K562 (cell line): ENCODE data around the gene SMAD7. TPM values are rescaled to one million over a fixed set of nuclear protein-coding genes. Genes with fewer than 3 reads are reported as not detected.

Experiments used
- ARID1B ChIP-seq: fragments of 450-650 bp; IDR thresholded peaks from 2 replicates; pipeline ENCODE4 v1.6.1; 2016; ENCODE audit warnings: antibody characterized with exemption, mild to moderate bottlenecking, inconsistent platforms
- CREB1 ChIP-seq, 2 experiments: sonication (generic) in 1 of 2; formaldehyde crosslinking in 1 of 2; IDR thresholded peaks; 2 replicates each; pipeline versions ENCODE4 v1.6.1 to v1.8.0; 2012 to 2022; ENCODE audit warnings: inconsistent platforms in 1 of 2, mild to moderate bottlenecking in 1 of 2, missing genetic modification reagents in 1 of 2, moderate library complexity in 1 of 2
- CTBP1 ChIP-seq: fragments of 450-650 bp; IDR thresholded peaks from 2 replicates; pipeline ENCODE4 v1.6.1; 2016; ENCODE audit warnings: borderline replicate concordance
- CXXC5 ChIP-seq: fragments of 250-450 bp; sonication (Bioruptor Pico); IDR thresholded peaks from 2 replicates; pipeline ENCODE4 v1.8.0; 2022; ENCODE audit warnings: inconsistent platforms, mild to moderate bottlenecking, moderate library complexity
- FOXM1 ChIP-seq, 2 experiments: fragments of 450-650 bp in 1 of 2; sonication (generic) in 1 of 2; formaldehyde crosslinking in 1 of 2; IDR thresholded peaks; 2 replicates each; pipeline versions ENCODE4 v1.6.1 to v1.9.0; 2017 to 2022; ENCODE audit warnings: low read depth in 2 of 2, mild to moderate bottlenecking in 2 of 2, missing genetic modification reagents in 1 of 2, moderate library complexity in 1 of 2
- HNRNPL ChIP-seq: fragments of 200-400 bp; formaldehyde crosslinking; IDR thresholded peaks from 2 replicates; pipeline ENCODE4 v1.6.1; 2017; ENCODE audit warnings: low read depth, mild to moderate bottlenecking, low read length
- MBD2 ChIP-seq: sonication (generic); IDR thresholded peaks from 2 replicates; pipeline ENCODE4 v1.6.1; 2016; ENCODE audit warnings: low read depth, borderline replicate concordance
- MCM2 ChIP-seq: fragments of 450-650 bp; IDR thresholded peaks from 2 replicates; pipeline ENCODE4 v1.6.1; 2017; ENCODE audit warnings: low read depth, mild to moderate bottlenecking
- MEF2A ChIP-seq: IDR thresholded peaks from 2 replicates; pipeline ENCODE4 v1.6.1; 2011; ENCODE audit warnings: low read depth, mild to moderate bottlenecking, low read length, moderate library complexity; ENCODE audit not compliant: control insufficient read depth
- NR2F6 ChIP-seq: fragments of 450-650 bp; formaldehyde crosslinking; IDR thresholded peaks from 2 replicates; pipeline ENCODE4 v1.4.0; 2020; ENCODE audit warnings: mild to moderate bottlenecking
- POLR2G ChIP-seq: fragments of 200-400 bp; formaldehyde crosslinking; IDR thresholded peaks from 2 replicates; pipeline ENCODE4 v1.6.1; 2017; ENCODE audit warnings: low read depth, mild to moderate bottlenecking, antibody characterized with exemption, low read length, moderate library complexity
- POLR3A ChIP-seq: IDR thresholded peaks from 2 replicates; pipeline ENCODE4 v1.6.1; 2011; ENCODE audit warnings: borderline replicate concordance, mild to moderate bottlenecking, moderate library complexity; ENCODE audit not compliant: insufficient read length, insufficient read depth; ENCODE audit errors: extremely low read depth
- PURB ChIP-seq: sonication (generic); formaldehyde crosslinking; IDR thresholded peaks from 2 replicates; pipeline ENCODE4 v1.9.0; 2021; ENCODE audit warnings: low read depth, mild to moderate bottlenecking, missing genetic modification reagents
- RFX5 ChIP-seq: IDR thresholded peaks from 2 replicates; pipeline ENCODE4 v1.6.1; 2011; ENCODE audit warnings: low read depth, mild to moderate bottlenecking, improper control_type of control experiment, low read length
- SMARCA4 ChIP-seq: fragments of 450-650 bp; IDR thresholded peaks from 2 replicates; pipeline ENCODE4 v1.6.1; 2016
- SOX6 ChIP-seq: fragments of 450-650 bp; IDR thresholded peaks from 2 replicates; pipeline ENCODE4 v1.6.1; 2014; ENCODE audit warnings: mild to moderate bottlenecking
- SP2 ChIP-seq: IDR thresholded peaks from 2 replicates; pipeline ENCODE4 v1.6.1; 2011; ENCODE audit warnings: mild to moderate bottlenecking, low read depth, low read length, moderate library complexity; ENCODE audit not compliant: poor library complexity, severe bottlenecking; ENCODE audit errors: extremely low read depth
- SPI1 ChIP-seq: IDR thresholded peaks from 2 replicates; pipeline ENCODE4 v1.6.1; 2011; ENCODE audit warnings: low read depth, low read length, control low read depth, borderline replicate concordance
- TCF3 ChIP-seq: sonication (generic); formaldehyde crosslinking; IDR thresholded peaks from 2 replicates; pipeline ENCODE4 v1.4.0; 2020; ENCODE audit warnings: mild to moderate bottlenecking, missing genetic modification reagents
- TEAD4 ChIP-seq, 2 experiments: sonication (generic) in 1 of 2; formaldehyde crosslinking in 1 of 2; IDR thresholded peaks; 2 replicates each; pipeline versions ENCODE4 v1.6.1 to v1.8.0; 2012 to 2022; ENCODE audit warnings: borderline replicate concordance in 1 of 2, inconsistent platforms in 1 of 2, low read length in 1 of 2, mild to moderate bottlenecking in 1 of 2, missing genetic modification reagents in 1 of 2
- ZFP1 ChIP-seq: fragments of 450-650 bp; formaldehyde crosslinking; IDR thresholded peaks from 2 replicates; pipeline ENCODE4 v1.4.0; 2020; ENCODE audit warnings: mild to moderate bottlenecking, mixed read lengths
- ZNF232 ChIP-seq: sonication (generic); formaldehyde crosslinking; IDR thresholded peaks from 2 replicates; pipeline ENCODE4 v1.8.0; 2022; ENCODE audit warnings: mild to moderate bottlenecking, missing genetic modification reagents
- ZNF583 ChIP-seq: fragments of 250-450 bp; sonication (Bioruptor Pico); IDR thresholded peaks from 2 replicates; pipeline ENCODE4 v1.4.0; 2020
- ZNF695 ChIP-seq: fragments of 450-650 bp; formaldehyde crosslinking; IDR thresholded peaks from 2 replicates; pipeline ENCODE4 v1.4.0; 2020; ENCODE audit warnings: mild to moderate bottlenecking, moderate library complexity
- polyA plus RNA-seq, 8 experiments: library from polyadenylated mRNA; depleted of rRNA in 4 of 8; stranded (reverse) in 5 of 8; unstranded in 3 of 8; fragments of >200 nt; fragmentation: Nextera tagmentation in 2 of 8; fragmentation: Illumina TruSeq in 1 of 8; extraction: Ambion mirVana in 2 of 8; extraction: Trizol in 1 of 8; gene quantifications; 2 replicates each; pipeline versions ENCODE4 v1.2.1 to v1.2.3, GENCODE V29; 2011 to 2014; ENCODE audit warnings: inconsistent platforms in 1 of 8, missing spikeins in 1 of 8
- total RNA-seq, 7 experiments: library from RNA; depleted of rRNA in 6 of 7; stranded (reverse); fragments of >200 nt in 6 of 7; fragmentation: Illumina TruSeq in 2 of 7; extraction: Trizol in 2 of 7; gene quantifications; 2 replicates each; pipeline versions ENCODE4 v1.2.1 to v1.2.3, GENCODE V29; 2011 to 2021; ENCODE audit warnings: low replicate concordance in 1 of 7
- TF ChIP-seq, protein P1 (sequence below): fragments of 450-650 bp; formaldehyde crosslinking; IDR thresholded peaks from 2 replicates; pipeline ENCODE4 v1.4.0; 2022; ENCODE audit warnings: missing genetic modification characterization
- TF ChIP-seq, protein P2 (sequence below): sonication (generic); formaldehyde crosslinking; IDR thresholded peaks from 2 replicates; pipeline ENCODE4 v1.4.0; 2020; ENCODE audit warnings: mild to moderate bottlenecking, missing genetic modification reagents

SMAD7 gene
- total and polyA plus RNA-seq, 9 of the 15 experiments (the other 6 are each of a cell fraction or from before 2014, with no cell fraction given) = 0.13 to 3.0 (median 1.6) TPM

DNA sequence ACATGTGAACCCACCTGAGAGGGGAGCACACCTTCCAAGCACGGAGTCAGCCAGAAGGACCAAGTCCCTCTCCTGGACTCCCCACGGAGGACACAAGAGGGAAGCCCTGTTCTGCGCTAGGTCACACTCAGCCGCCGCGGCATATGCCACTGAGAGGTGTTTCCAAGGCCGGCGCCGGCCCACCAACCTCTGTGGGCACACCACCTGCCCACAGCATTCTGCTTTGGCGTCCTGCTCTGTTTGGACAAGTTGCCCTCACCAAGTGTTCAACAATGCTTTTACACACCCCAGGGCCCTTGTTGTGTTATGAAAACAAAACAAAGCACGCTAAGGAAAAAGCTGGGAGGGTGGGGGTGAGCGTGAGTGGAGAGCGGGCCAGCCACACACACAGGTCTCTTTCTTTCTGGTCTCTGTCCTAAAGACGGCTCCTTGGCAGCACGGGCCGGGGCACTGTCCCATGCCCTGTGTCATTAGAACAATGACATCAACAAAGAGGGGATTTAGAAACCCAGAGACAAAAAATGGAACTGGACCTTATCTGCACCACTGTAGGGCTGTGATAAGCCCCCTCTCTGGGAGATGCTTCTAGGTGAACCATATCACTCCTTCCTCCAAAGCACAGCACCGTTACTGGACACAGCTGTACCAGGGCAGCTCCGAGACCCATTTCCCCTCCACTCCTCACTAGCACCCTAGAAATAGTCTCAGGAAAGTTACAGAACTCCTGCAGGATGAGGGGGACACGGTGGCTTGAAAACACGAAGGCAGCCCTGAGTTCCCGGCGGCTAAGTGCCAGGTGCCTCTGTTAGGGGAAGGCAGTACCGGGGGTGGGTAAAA is 17.0 kb downstream of the SMAD7 start (continued):
- TF ChIP-seq, protein P1, sequence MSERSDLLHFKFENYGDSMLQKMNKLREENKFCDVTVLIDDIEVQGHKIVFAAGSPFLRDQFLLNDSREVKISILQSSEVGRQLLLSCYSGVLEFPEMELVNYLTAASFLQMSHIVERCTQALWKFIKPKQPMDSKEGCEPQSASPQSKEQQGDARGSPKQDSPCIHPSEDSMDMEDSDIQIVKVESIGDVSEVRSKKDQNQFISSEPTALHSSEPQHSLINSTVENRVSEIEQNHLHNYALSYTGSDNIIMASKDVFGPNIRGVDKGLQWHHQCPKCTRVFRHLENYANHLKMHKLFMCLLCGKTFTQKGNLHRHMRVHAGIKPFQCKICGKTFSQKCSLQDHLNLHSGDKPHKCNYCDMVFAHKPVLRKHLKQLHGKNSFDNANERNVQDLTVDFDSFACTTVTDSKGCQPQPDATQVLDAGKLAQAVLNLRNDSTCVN (CRISPR knock-in tag) = no peak
- TF ChIP-seq ZNF695 (CRISPR knock-in tag) (no peak), NR2F6 (CRISPR knock-in tag) (no peak), SP2 (no peak), TCF3 (CRISPR knock-in tag) (peak; percentile 71), MCM2 (no peak), MEF2A (no peak), CXXC5 (peak; percentile 21; the same call in 1 of the 2 replicates), MBD2 (no peak; the same call in 1 of the 2 replicates), FOXM1 (IDR thresholded peaks at IDR 0.05; ENCODE audit: low read depth) (no peak), FOXM1 (CRISPR knock-in tag; IDR thresholded peaks at IDR 0.05; ENCODE audit: low read depth) (no peak), PURB (CRISPR knock-in tag) (no peak), TEAD4 (IDR thresholded peaks at IDR 0.05; ENCODE audit: low read length) (peak; percentile 66), TEAD4 (CRISPR knock-in tag; IDR thresholded peaks at IDR 0.05; ENCODE audit: borderline replicate concordance) (no peak), HNRNPL (no peak), RFX5 (no peak), ZFP1 (CRISPR knock-in tag) (no peak), SPI1 (peak; percentile 17; the same call in 1 of the 2 replicates), ZNF232 (no peak), SMARCA4 (peak; percentile 64), CTBP1 (peak; percentile 71), ZNF583 (no peak), POLR3A (no peak), POLR2G (peak; percentile 40; the same call in 1 of the 2 replicates), SOX6 (peak; percentile 89), ARID1B (peak; percentile 87), CREB1 (IDR thresholded peaks at IDR 0.05) (no peak), CREB1 (CRISPR knock-in tag; IDR thresholded peaks at IDR 0.05) (no peak)
- TF ChIP-seq, protein P2, sequence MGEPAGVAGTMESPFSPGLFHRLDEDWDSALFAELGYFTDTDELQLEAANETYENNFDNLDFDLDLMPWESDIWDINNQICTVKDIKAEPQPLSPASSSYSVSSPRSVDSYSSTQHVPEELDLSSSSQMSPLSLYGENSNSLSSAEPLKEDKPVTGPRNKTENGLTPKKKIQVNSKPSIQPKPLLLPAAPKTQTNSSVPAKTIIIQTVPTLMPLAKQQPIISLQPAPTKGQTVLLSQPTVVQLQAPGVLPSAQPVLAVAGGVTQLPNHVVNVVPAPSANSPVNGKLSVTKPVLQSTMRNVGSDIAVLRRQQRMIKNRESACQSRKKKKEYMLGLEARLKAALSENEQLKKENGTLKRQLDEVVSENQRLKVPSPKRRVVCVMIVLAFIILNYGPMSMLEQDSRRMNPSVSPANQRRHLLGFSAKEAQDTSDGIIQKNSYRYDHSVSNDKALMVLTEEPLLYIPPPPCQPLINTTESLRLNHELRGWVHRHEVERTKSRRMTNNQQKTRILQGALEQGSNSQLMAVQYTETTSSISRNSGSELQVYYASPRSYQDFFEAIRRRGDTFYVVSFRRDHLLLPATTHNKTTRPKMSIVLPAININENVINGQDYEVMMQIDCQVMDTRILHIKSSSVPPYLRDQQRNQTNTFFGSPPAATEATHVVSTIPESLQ = no peak
